HG03025 (cell line): ENCODE data around the gene SMIM13.
A peak's percentile ranks its signal among the peaks of the same experiment; 100 is the strongest.
"Not testable (repeated sequence)": the region's sequence is repeated elsewhere in the genome, so short reads cannot be mapped to it uniquely, and the experiment has no call there.

Source experiments
- ATAC-seq: cut with Tn5 transposase; IDR thresholded peaks from one replicate; pipeline ENCODE4 v1.9.1; 2021; ENCODE audit warnings: mild to moderate bottlenecking, moderate library complexity; ENCODE audit not compliant: unreplicated experiment, low FRiP score

SMIM13 gene

DNA sequence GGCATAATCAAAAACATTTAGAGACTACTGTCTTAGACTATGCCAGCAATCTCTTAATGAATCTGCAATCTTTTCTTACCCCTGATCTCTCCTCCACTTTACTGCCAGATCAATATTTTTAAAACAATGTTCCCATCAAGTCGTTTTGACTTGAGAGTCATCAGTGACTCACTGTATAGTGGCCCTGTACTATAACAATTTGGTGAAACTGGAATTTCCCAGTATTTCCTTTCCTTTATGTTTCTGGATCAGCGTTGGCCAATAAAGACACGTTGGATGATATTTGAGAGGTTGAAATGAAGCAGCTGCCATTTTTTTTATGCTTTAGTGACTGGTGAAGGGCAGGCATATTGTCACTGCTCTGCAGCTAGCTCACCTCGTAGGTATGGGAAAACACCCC lies 10.1 kb upstream of the SMIM13 start:
- no peak for ATAC-seq

DNA sequence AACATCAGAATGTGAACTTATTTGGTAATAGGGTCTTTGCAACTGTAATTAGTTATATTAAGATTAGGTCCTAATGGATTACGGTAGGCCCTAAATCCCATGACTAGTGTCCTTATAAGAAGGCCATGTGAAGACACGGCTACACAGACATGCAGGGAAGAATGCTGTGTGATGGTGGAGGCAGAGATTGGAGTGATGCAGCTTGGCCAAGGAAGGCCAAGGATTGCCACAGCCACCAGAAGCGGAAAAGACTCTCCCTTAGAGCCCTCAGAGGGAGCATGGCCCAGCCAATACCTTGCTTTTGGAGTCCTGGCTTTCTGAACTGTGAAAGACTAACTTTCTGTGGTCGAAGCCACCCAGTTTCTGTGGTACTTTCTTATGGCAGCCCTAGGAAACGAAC lies 9.7 kb upstream of the SMIM13 start:
- no peak for ATAC-seq

GRCh38 chr6:11085758-11086435 lies 7.7 kb upstream of the SMIM13 start:
- no peak for ATAC-seq

DNA sequence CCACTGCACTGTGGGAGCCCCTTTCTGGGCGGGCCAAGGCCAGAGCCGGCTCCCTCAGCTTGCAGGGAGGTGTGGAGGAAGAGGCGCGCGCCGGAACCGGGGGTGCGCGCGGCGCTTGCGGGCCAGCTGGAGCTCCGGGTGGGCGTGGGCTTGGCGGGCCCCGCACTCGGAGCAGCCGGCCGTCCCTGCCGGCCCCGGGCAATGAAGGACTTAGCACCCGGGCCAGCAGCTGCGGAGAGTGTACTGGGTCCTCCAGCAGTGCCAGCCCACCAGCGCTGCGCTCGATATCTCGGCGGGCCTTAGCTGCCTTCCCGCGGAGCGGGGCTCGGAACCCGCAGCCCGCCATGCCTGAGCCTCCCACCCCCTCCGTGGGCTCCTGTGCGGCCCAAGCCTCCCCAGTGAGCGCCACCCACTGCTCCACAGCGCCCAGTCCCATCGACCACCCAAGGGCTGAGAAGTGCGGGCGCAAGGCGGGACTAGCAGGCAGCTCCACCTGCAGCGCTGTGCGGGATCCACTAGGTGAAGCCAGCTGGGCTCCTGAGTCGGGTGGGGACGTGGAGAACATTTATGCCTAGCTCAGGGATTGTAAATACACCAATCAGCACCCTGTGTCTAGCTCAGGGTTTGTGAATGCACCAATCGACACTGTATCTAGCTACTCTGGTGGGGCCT lies 6.4 kb upstream of the SMIM13 start:
- not testable (repeated sequence) for ATAC-seq

DNA sequence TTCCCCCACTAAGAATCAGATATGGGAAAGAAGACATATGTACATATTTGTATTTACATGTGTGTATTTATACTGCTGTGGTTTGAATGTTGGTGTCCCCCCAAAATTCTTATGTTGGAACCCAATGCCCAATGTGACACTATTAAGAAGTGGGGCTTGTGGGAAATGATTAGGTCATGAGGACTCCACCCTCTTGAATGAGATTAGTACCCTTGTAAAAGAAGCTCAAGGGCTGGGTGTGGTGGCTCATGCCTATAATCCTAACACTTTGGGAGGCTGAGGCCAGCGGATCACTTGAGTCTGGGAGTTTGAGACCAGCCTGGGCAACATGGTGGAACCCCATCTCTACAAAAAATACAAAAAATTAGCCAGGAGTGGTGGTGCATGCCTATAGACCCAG lies 3.9 kb upstream of the SMIM13 start:
- ATAC-seq: no peak

GRCh38 chr6:11091141-11091540 lies 2.5 kb upstream of the SMIM13 start:
- not testable (repeated sequence) for ATAC-seq

DNA sequence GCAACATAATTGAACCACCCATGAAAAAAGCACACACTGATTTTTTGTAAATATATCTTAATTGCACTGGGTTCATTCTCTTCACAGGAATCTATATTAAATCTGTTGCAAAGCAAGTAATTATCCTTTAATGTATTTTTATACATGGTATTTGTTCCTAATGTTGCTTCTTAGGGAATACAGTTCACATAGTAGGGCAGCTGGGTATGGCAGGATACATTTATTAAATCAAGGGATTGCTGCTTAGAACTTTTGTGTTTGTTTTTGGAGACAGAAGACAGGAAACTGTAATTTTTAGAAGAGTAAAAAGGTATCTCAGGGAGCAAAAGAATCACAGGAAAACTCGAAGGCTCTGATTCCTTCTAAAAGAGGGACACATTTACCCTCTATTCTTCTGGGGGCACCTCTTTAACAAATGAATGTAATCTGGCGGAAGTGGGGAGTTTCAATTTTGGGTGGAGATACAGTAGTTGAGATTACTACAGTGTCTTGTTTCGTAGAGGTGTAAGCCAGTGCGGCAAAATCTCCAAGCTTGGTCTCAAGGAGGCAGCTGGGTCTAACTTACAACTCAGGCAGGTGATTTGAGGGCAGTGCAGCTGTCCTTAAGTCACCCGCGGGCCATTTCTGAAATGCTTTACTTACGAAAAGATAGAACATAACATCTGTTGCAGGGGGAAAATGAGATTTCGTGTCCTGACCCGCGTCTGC lies 812 bp upstream of the SMIM13 start:
- peak; percentile 34 for ATAC-seq

DNA sequence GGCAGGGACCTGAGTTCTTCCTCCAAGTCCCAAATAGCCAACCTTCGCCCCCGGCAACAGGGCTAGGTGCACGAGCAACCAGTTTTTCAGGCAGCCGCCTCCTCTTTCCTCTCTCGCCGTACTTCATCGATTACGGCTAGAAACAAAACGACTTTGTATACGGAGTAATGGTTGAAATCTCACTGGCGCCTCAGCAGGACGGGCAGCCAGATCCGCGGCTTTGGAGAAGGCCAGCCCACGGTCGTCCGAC lies 333 bp upstream of the SMIM13 start:
- peak; percentile 22 for ATAC-seq

- peak; percentile 39 for ATAC-seq
These were observed 797 bp downstream of the SMIM13 start for GRCh38 chr6:11094411-11094851.

DNA sequence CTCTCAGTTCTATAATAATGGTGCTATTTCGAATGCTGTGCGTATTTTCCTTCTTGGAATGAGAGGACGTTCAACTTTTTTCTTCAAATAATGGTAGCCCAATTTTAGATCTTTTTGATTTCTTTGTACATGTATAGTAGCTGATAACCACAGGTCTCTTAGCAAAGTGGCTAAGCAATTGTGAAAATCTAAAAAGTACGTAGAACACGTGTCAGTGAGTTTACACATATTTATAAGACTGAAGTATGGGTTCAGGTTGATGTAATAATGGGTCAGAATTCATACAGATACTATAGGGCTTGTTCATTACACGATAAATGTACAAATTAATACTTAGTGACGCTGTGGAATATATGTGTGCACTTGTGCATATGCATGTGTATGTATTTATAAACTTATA lies 1.3 kb downstream of the SMIM13 start:
- no peak for ATAC-seq

GRCh38 chr6:11096109-11096508 lies 2.5 kb downstream of the SMIM13 start:
- ATAC-seq: no peak

GRCh38 chr6:11097476-11097875 lies 3.8 kb downstream of the SMIM13 start:
- ATAC-seq: no peak

- no peak for ATAC-seq
These were observed 4.4 kb downstream of the SMIM13 start for GRCh38 chr6:11098004-11098403.

- no peak for ATAC-seq
These were observed 7.8 kb downstream of the SMIM13 start for GRCh38 chr6:11101417-11101816.

GRCh38 chr6:11103065-11103464 lies 9.4 kb downstream of the SMIM13 start:
- ATAC-seq: no peak

GRCh38 chr6:11108726-11109125 lies 15.1 kb downstream of the SMIM13 start:
- no peak for ATAC-seq

DNA sequence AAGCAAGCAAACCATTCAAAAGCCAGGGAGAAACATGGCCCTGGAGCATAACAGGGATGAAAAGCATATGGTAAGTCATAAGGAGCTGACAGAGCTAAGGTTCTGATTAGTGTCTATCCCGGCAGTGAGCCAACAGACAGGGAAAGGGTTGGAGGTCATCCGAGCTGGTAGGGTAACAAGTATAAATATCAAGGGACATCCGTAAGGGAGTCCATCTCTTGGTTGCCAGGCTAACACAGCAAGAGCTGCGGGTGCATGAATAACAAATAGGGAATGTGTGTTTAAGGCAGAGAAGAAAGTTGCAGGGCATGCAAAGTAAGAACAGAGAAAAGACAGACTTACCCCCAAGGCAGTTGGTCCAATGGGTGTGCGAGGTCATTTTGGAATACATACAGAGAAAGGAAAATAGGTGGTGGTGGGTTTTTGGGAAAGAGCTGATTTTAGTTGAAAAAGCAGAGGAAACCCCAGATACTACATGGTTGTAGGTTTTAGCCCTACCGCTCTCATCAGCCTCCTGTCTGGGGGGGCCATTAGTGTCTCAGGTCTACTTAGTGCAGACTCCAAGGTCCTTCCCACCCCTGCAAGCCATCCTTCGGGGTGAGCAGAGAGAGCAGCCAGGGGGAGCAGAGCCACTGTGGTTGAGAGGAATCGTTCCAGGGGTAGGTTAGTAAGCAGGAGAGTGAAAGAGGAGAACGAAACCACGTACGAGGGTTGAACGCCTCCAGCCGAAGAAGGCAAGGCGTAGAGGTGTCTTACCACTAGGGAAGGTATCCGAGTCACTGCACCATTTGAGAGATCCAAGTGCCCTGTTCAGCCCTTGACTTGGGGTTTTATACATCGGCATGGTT lies 17.5 kb downstream of the SMIM13 start, which contains the start of gene ERVFRD-1:
TSS of gene ERVFRD-1 (minus strand) at position 805 of the 848 bp plus-strand sequence. CDS start 6,415 bp downstream, outside the sequence.
- no peak for ATAC-seq

GRCh38 chr6:11111769-11112437 lies 18.3 kb downstream of the SMIM13 start:
- ATAC-seq: no peak

GRCh38 chr6:11113038-11113437 lies 19.4 kb downstream of the SMIM13 start:
- ATAC-seq: no peak

- not testable (repeated sequence) for ATAC-seq
These were observed 22.3 kb downstream of the SMIM13 start for GRCh38 chr6:11115808-11116536.
